Activated naive CD8-positive, alpha-beta T cell treated with anti-CD3 and anti-CD28 coated beads, Interleukin-2, amount 50 U/mL, for 24 hours (primary cell): Measurements from ENCODE around the gene SLC17A5.
A peak's percentile ranks its signal among the peaks of the same experiment; 100 is the strongest.
"Not testable (repeated sequence)": the region's sequence is repeated elsewhere in the genome, so short reads cannot be mapped to it uniquely, and the experiment has no call there.

Experiments
- ATAC-seq: fragments of 150-1000 bp; cut with Tn5 transposase; one replicate; pipeline ENCODE4 v1.10.0; 2021
- DNase-seq: peaks from one replicate; pipeline ENCODE4 v3.0.0; 2021
- H3K27ac Mint-ChIP-seq: one replicate; pipeline ENCODE4 v1.8.0; 2021; ENCODE audit warnings: mild to moderate bottlenecking, mixed read lengths
- H3K27me3 Mint-ChIP-seq: one replicate; pipeline ENCODE4 v1.8.0; 2021; ENCODE audit warnings: mixed read lengths
- H3K36me3 Mint-ChIP-seq: one replicate; pipeline ENCODE4 v1.8.0; 2021; ENCODE audit warnings: low read depth, mixed read lengths
- H3K4me1 Mint-ChIP-seq: one replicate; pipeline ENCODE4 v1.8.0; 2021; ENCODE audit warnings: mixed read lengths
- H3K4me3 Mint-ChIP-seq: one replicate; pipeline ENCODE4 v1.8.0; 2021; ENCODE audit warnings: mild to moderate bottlenecking, moderate library complexity, mixed read lengths
- H3K9me3 Mint-ChIP-seq: one replicate; pipeline ENCODE4 v1.8.0; 2021; ENCODE audit warnings: mixed read lengths

The SLC17A5 gene

GRCh38 chr6:73653571-73654424, at the start of gene SLC17A5:
SLC17A5 (minus strand) TSS chr6:73653992; CDS start chr6:73653886, 106 bp downstream.
- Mint-ChIP-seq H3K4me3 (peak within 1 kb of the TSS; percentile 97), H3K27me3 (no peaks in the 10 kb centered on the region), H3K27ac (peak within 1 kb of the TSS; percentile 97), H3K9me3 (no peaks in the 10 kb centered on the region), H3K4me1 (peaks cover 40% of the 10 kb centered on the region), H3K36me3 (peaks cover 4% of the 10 kb centered on the region)
- peak; percentile 92 for DNase-seq
- peak; percentile 92 for ATAC-seq

- no peak for DNase-seq
- H3K4me1 Mint-ChIP-seq = peaks cover 42% of the 10 kb centered on the region
- H3K4me3 Mint-ChIP-seq = no peak overlapping the region
- no peaks in the 10 kb centered on the region for H3K9me3 Mint-ChIP-seq
- peak overlapping the region; percentile 81 for H3K27ac Mint-ChIP-seq
- ATAC-seq = no peak
- peaks cover 32% of the 10 kb centered on the region for H3K36me3 Mint-ChIP-seq
- H3K27me3 Mint-ChIP-seq = peaks cover 9% of the 10 kb centered on the region
Observed at GRCh38 chr6:73703466-73703865, 49.7 kb upstream of the SLC17A5 start.

GRCh38 chr6:73702444-73702843, 48.7 kb upstream of the SLC17A5 start:
- Mint-ChIP-seq H3K36me3 (peaks cover 40% of the 10 kb centered on the region), H3K27ac (peak overlapping the region; percentile 19)
- no peak for DNase-seq

GRCh38 chr6:73699676-73700459, 46.1 kb upstream of the SLC17A5 start:
- ATAC-seq (no peak), DNase-seq (no peak)
- Mint-ChIP-seq H3K4me1 (peaks cover 70% of the 10 kb centered on the region), H3K27me3 (peaks cover 9% of the 10 kb centered on the region), H3K4me3 (no peak overlapping the region), H3K9me3 (no peaks in the 10 kb centered on the region), H3K36me3 (peaks cover 44% of the 10 kb centered on the region), H3K27ac (no peak overlapping the region)

More at GRCh38 chr6:73702444-73702843, 48.7 kb upstream of the SLC17A5 start:
- Mint-ChIP-seq H3K4me3 (no peak overlapping the region), H3K4me1 (peaks cover 49% of the 10 kb centered on the region), H3K9me3 (no peaks in the 10 kb centered on the region), H3K27me3 (peaks cover 9% of the 10 kb centered on the region)
- ATAC-seq = no peak

- peaks cover 19% of the 10 kb centered on the region for H3K27me3 Mint-ChIP-seq
- DNase-seq (no peak), ATAC-seq (no peak)
- peak overlapping the region; percentile 94 for H3K27ac Mint-ChIP-seq
- H3K9me3 Mint-ChIP-seq = no peaks in the 10 kb centered on the region
- peaks cover 52% of the 10 kb centered on the region for H3K4me1 Mint-ChIP-seq
- H3K36me3 Mint-ChIP-seq = peaks cover 35% of the 10 kb centered on the region
- H3K4me3 Mint-ChIP-seq = peak overlapping the region; percentile 84
Observed at GRCh38 chr6:73696966-73697655, 43.3 kb upstream of the SLC17A5 start.

- Mint-ChIP-seq H3K27me3 (peaks cover 32% of the 10 kb centered on the region), H3K36me3 (peaks cover 28% of the 10 kb centered on the region), H3K27ac (peak within 1 kb of the TSS; percentile 94), H3K9me3 (no peaks in the 10 kb centered on the region), H3K4me1 (peaks cover 51% of the 10 kb centered on the region), H3K4me3 (peak within 1 kb of the TSS; percentile 84)
- ATAC-seq = peak; percentile 94
- DNase-seq = peak; percentile 68
Observed at GRCh38 chr6:73695619-73696421, 42.0 kb upstream of the SLC17A5 start, which contains the start of gene CD109. CD109 (plus strand) TSS chr6:73696203; CDS start chr6:73696216, 13 bp downstream.

GRCh38 chr6:73694711-73695411, 41.1 kb upstream of the SLC17A5 start:
- peak overlapping the region; percentile 94 for H3K27ac Mint-ChIP-seq
- H3K4me1 Mint-ChIP-seq = peaks cover 48% of the 10 kb centered on the region
- peak overlapping the region; percentile 84 for H3K4me3 Mint-ChIP-seq

GRCh38 chr6:73691512-73691911, 37.7 kb upstream of the SLC17A5 start:
- peaks cover 2% of the 10 kb centered on the region for H3K36me3 Mint-ChIP-seq
- H3K27ac Mint-ChIP-seq = no peak overlapping the region
- ATAC-seq (no peak), DNase-seq (no peak)
- no peaks in the 10 kb centered on the region for H3K9me3 Mint-ChIP-seq
- peaks cover 27% of the 10 kb centered on the region for H3K4me1 Mint-ChIP-seq
- no peak overlapping the region for H3K4me3 Mint-ChIP-seq
- H3K27me3 Mint-ChIP-seq = peaks cover 51% of the 10 kb centered on the region

More at GRCh38 chr6:73694711-73695411, 41.1 kb upstream of the SLC17A5 start:
- Mint-ChIP-seq H3K9me3 (no peaks in the 10 kb centered on the region), H3K36me3 (peaks cover 24% of the 10 kb centered on the region), H3K27me3 (peaks cover 38% of the 10 kb centered on the region)
- peak; percentile 0 for ATAC-seq
- no peak for DNase-seq

- H3K4me1 Mint-ChIP-seq = peaks cover 17% of the 10 kb centered on the region
- H3K9me3 Mint-ChIP-seq = no peaks in the 10 kb centered on the region
- peaks cover 57% of the 10 kb centered on the region for H3K27me3 Mint-ChIP-seq
- peaks cover 2% of the 10 kb centered on the region for H3K36me3 Mint-ChIP-seq
- no peak for DNase-seq
- no peak overlapping the region for H3K27ac Mint-ChIP-seq
- no peak for ATAC-seq
- no peak overlapping the region for H3K4me3 Mint-ChIP-seq
Observed at GRCh38 chr6:73690056-73690455, 36.3 kb upstream of the SLC17A5 start.

- peaks cover 57% of the 10 kb centered on the region for H3K27me3 Mint-ChIP-seq
- H3K36me3 Mint-ChIP-seq = peaks cover 5% of the 10 kb centered on the region
- ATAC-seq (no peak), DNase-seq (no peak)
- peaks cover 5% of the 10 kb centered on the region for H3K9me3 Mint-ChIP-seq
- peaks cover 8% of the 10 kb centered on the region for H3K4me1 Mint-ChIP-seq
- H3K4me3 Mint-ChIP-seq = no peak overlapping the region
- no peak overlapping the region for H3K27ac Mint-ChIP-seq
Observed at GRCh38 chr6:73688351-73688750, 34.6 kb upstream of the SLC17A5 start.

GRCh38 chr6:73683574-73683973, 29.8 kb upstream of the SLC17A5 start:
- not testable (repeated sequence) for H3K4me1 Mint-ChIP-seq, H3K27ac Mint-ChIP-seq, H3K36me3 Mint-ChIP-seq, ATAC-seq, H3K4me3 Mint-ChIP-seq, DNase-seq, H3K9me3 Mint-ChIP-seq
- peaks cover 36% of the 10 kb centered on the region for H3K27me3 Mint-ChIP-seq

- DNase-seq (no peak), ATAC-seq (no peak)
- H3K4me3 Mint-ChIP-seq = no peak overlapping the region
- H3K36me3 Mint-ChIP-seq = peaks cover 3% of the 10 kb centered on the region
- H3K27ac Mint-ChIP-seq = no peak overlapping the region
- H3K27me3 Mint-ChIP-seq = peaks cover 19% of the 10 kb centered on the region
- peaks cover 10% of the 10 kb centered on the region for H3K9me3 Mint-ChIP-seq
- H3K4me1 Mint-ChIP-seq = no peaks in the 10 kb centered on the region
Observed at GRCh38 chr6:73680289-73680918, 26.6 kb upstream of the SLC17A5 start.

GRCh38 chr6:73679846-73680245, 26.1 kb upstream of the SLC17A5 start:
- H3K36me3 Mint-ChIP-seq, H3K4me1 Mint-ChIP-seq: not testable (repeated sequence)
- peaks cover 19% of the 10 kb centered on the region for H3K27me3 Mint-ChIP-seq

More at GRCh38 chr6:73679846-73680245, 26.1 kb upstream of the SLC17A5 start:
- H3K27ac Mint-ChIP-seq, H3K9me3 Mint-ChIP-seq, H3K4me3 Mint-ChIP-seq, ATAC-seq, DNase-seq: not testable (repeated sequence)
